Right lobe of liver (tissue), 6 donors: ENCODE results near the gene CRYBB1. TPM values are rescaled to one million over a fixed set of nuclear protein-coding genes. Genes with fewer than 3 reads are reported as not detected.

ENCODE experiments used
- ATAC-seq, 4 donors: fragments of 200-7000 bp; cut with Tn5 transposase; one replicate each; pipeline ENCODE4 v1.9.1; 2020; ENCODE audit warnings: mild to moderate bottlenecking in 4 of 4, moderate library complexity in 4 of 4
- DNase-seq, 3 donors: peaks; one replicate each; pipeline ENCODE4 v3.0.0-alpha.2; 2020
- H3K27ac ChIP-seq, 3 donors: fragments of 200-600 bp; one replicate each; pipeline ENCODE4 v1.8.0; 2022
- H3K27me3 ChIP-seq, 2 donors: fragments of 200-600 bp; one replicate each; pipeline ENCODE4 v1.8.0; 2022
- H3K36me3 ChIP-seq, 4 donors: fragments of 200-600 bp; sonication (generic) in 1 of 4; one replicate each; pipeline versions ENCODE4 v1.5.1 to v1.8.0; 2017 to 2022; ENCODE audit warnings: control low read depth in 1 of 4
- H3K4me1 ChIP-seq, 4 donors: fragments of 200-600 bp; sonication (generic) in 1 of 4; one replicate each; pipeline versions ENCODE4 v1.5.1 to v1.8.0; 2017 to 2022; ENCODE audit warnings: control low read depth in 1 of 4
- H3K4me3 ChIP-seq, 3 donors: fragments of 200-600 bp; one replicate each; pipeline ENCODE4 v1.8.0; 2022
- H3K9me3 ChIP-seq, 4 donors: fragments of 200-600 bp; sonication (generic) in 1 of 4; one replicate each; pipeline versions ENCODE4 v1.5.1 to v1.8.0; 2017 to 2022; ENCODE audit warnings: control low read depth in 1 of 4
- CTCF ChIP-seq, 4 donors: fragments of 200-600 bp in 3 of 4; fragments of 450-650 bp in 1 of 4; IDR thresholded peaks; one replicate each; pipeline versions ENCODE4 v1.5.1 to v1.8.0; 2016 to 2022; ENCODE audit warnings: antibody characterized with exemption in 4 of 4, mild to moderate bottlenecking in 2 of 4
- POLR2A ChIP-seq: fragments of 450-650 bp; IDR thresholded peaks from one replicate; pipeline ENCODE4 v1.6.1; 2017; ENCODE audit warnings: antibody characterized with exemption, mild to moderate bottlenecking
- WGBS: methylation state at CpG from one replicate; pipeline ENCODE4 v1.1.6; 2018; ENCODE audit warnings: low coverage, low lambda C conversion rate; ENCODE audit not compliant: insufficient coverage; ENCODE audit errors: missing lambda C conversion rate; 5-methylcytosine and 5-hydroxymethylcytosine counted together
- intact Hi-C, 2 donors: fragments of 100-400 bp; cut with DNase I; formaldehyde crosslinking; loops; one replicate each; pipeline versions ENCODE4 v1.11.2 to v1.14.1; 2022
- total RNA-seq, 6 experiments: library from RNA; depleted of rRNA in 2 of 6; stranded (reverse); fragments of >200 nt in 2 of 6; fragmentation: NEBNext Ultra II Directional in 3 of 6; extraction: Animal tissue kit (Norgen Biotek cat#: 25700) in 3 of 6; gene quantifications; one replicate each; pipeline versions ENCODE4 v1.1.0 to v1.2.4, GENCODE V29; 2016 to 2023
- donor health status: DM: no; HTN: yes; CAD: no.
- donor health status: DM: no; HTN: no; CAD: no.
- donor health status: DM: no; HTN: no; CAD: no.
- donor health status: DM: no; HTN: yes; CAD: no.
- donor health status: DM: no; HTN: yes; CAD: no.

The CRYBB1 gene
- total RNA-seq, 6 experiments from 2014 or later = 0.53 to 0.59 TPM; not detected in 4

GRCh38 chr22:26581026-26581425 lies 36.8 kb downstream of the CRYBB1 start:
- no peak overlapping the region for H3K4me3 ChIP-seq
- no peak for TF ChIP-seq CTCF (IDR thresholded peaks at IDR 0.05)
- no peak for TF ChIP-seq POLR2A
- no peak for ATAC-seq
- no peaks in the 10 kb centered on the region for H3K27me3 ChIP-seq
- WGBS = 0% methylated on average over 1 of the region's 1 CpG
- H3K4me1 ChIP-seq = peaks cover 0 to 23% (median 8%) of the 10 kb centered on the region in 4 donors
- H3K9me3 ChIP-seq = no peaks in the 10 kb centered on the region
- intact Hi-C loops = no loop called here
- H3K27ac ChIP-seq = no peak overlapping the region
- DNase-seq = no peak
- peaks cover 0 to 15% (median 8%) of the 10 kb centered on the region in 4 donors for H3K36me3 ChIP-seq

DNA sequence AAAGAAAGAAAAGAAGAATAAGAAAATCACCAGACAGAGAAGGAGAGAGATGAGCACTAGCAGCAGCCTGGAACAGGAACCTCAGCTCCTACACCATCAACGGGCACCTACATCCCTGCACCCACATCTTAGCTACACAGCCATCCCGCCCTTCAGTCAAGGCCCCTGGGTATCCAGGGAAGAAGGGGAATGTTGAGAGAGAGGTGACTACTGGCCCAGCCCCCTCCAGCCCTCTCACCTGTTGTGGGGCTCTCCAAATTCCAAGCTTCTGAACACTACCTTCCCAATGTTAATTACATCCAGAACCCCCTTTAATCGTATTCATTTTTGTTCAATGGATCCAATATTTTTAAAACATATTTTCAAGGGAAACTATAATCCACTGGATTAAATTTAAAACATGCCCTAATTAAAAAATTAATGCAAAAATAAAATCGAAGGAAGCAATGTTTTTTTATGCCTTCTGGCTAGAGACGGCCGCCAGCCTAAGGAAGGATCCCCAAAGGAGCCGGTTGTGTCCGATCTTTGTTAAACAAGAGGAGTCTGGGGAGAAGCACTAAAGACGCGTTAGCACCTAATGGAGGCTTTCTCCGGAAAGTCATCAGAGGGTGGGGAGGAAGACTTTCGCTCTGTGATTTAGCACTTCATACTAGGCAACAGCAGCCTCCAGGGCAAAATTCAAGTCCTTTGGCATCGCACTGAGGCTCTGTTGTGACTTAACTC lies 37.4 kb downstream of the CRYBB1 start:
- intact Hi-C loops = no loop called here
- H3K36me3 ChIP-seq = peaks cover 0 to 15% (median 8%) of the 10 kb centered on the region in 4 donors
- no peak overlapping the region for H3K4me3 ChIP-seq
- no peak overlapping the region for H3K27ac ChIP-seq
- no peaks in the 10 kb centered on the region for H3K27me3 ChIP-seq
- ATAC-seq = no peak
- TF ChIP-seq CTCF (IDR thresholded peaks at IDR 0.05) = no peak
- no peak for TF ChIP-seq POLR2A
- DNase-seq = no peak
- WGBS = 75% methylated on average over 11 of the region's 13 CpGs
- H3K4me1 ChIP-seq = peaks cover 0 to 19% (median 5%) of the 10 kb centered on the region in 4 donors
- H3K9me3 ChIP-seq = no peaks in the 10 kb centered on the region

GRCh38 chr22:26579331-26579886 lies 38.4 kb downstream of the CRYBB1 start:
- TF ChIP-seq POLR2A (no peak), CTCF (IDR thresholded peaks at IDR 0.05) (no peak)
- Histone ChIP-seq H3K4me1 (peaks cover 0 to 9% (median under 1%) of the 10 kb centered on the region in 4 donors), H3K9me3 (no peaks in the 10 kb centered on the region), H3K4me3 (no peak overlapping the region), H3K27ac (no peak overlapping the region), H3K36me3 (peaks cover 0 to 15% (median 8%) of the 10 kb centered on the region in 4 donors), H3K27me3 (no peaks in the 10 kb centered on the region)
- WGBS = 46% methylated on average over 7 of the region's 10 CpGs
- peak in 1 of 3 donors; percentile 29 for DNase-seq
- ATAC-seq = peak; percentile 41 to 67 (median 46)
- intact Hi-C loops = no loop called here

DNA sequence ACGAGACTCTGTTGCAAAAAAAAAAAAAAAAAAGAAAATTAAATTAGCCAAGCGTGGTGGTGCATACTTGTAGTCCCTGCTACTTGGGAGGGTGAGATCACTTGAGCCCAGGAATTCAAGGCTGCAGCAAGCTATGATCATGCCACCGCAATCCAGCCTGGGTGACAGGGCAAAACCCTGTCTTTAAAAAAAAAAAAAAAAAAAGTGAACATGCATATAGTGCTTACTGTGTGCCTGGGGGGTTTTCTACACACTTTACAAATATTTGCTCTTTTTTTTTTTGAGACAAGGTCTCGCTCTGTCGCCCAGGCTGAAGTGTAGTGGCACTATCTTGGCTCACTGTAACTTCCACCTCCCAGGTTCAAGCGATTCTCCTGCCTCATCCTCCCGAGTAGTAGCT lies 40.7 kb downstream of the CRYBB1 start:
- no peak for TF ChIP-seq POLR2A
- TF ChIP-seq CTCF (IDR thresholded peaks at IDR 0.05) = no peak
- H3K27me3 ChIP-seq = no peaks in the 10 kb centered on the region
- intact Hi-C loops = no loop called here
- DNase-seq = no peak
- H3K9me3 ChIP-seq = no peaks in the 10 kb centered on the region
- no peak overlapping the region for H3K4me3 ChIP-seq
- peaks cover 0 to 16% (median 0%) of the 10 kb centered on the region in 4 donors for H3K4me1 ChIP-seq
- ATAC-seq = no peak
- WGBS = 72% methylated on average over 7 of the region's 7 CpGs
- H3K27ac ChIP-seq = no peak overlapping the region
- H3K36me3 ChIP-seq = peaks cover 0 to 8% (median 4%) of the 10 kb centered on the region in 4 donors
